ENCODE data around the gene COL5A1. TPM values are rescaled to one million over a fixed set of nuclear protein-coding genes. Genes with fewer than 3 reads are reported as not detected.

COL5A1 gene
- total and polyA plus RNA-seq, 2 experiments from 2014 or later = 2.5 to 13.1 TPM

DNA sequence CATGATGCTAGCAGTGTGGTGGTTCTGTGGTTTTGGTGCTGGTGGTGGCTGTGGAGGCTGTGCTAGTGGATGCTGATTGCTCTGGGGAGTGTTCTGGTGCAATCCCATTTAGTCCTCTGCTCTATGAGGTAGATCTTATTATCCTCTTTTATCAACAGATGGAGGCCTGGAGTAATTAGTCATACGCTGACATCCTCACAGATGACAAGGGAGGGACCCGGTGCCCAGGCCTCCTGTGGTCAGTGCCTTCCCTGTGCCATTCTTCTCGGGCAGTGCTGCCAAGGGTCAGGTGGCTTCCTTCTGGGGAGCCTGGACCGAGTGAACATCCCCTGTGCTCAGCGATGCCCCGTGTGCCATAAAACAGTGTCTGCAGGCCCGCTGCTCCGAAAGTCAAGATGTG is 74.5 kb downstream of the COL5A1 start (continued):
- TF ChIP-seq, protein P1, sequence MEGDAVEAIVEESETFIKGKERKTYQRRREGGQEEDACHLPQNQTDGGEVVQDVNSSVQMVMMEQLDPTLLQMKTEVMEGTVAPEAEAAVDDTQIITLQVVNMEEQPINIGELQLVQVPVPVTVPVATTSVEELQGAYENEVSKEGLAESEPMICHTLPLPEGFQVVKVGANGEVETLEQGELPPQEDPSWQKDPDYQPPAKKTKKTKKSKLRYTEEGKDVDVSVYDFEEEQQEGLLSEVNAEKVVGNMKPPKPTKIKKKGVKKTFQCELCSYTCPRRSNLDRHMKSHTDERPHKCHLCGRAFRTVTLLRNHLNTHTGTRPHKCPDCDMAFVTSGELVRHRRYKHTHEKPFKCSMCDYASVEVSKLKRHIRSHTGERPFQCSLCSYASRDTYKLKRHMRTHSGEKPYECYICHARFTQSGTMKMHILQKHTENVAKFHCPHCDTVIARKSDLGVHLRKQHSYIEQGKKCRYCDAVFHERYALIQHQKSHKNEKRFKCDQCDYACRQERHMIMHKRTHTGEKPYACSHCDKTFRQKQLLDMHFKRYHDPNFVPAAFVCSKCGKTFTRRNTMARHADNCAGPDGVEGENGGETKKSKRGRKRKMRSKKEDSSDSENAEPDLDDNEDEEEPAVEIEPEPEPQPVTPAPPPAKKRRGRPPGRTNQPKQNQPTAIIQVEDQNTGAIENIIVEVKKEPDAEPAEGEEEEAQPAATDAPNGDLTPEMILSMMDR (conservative IDR thresholded peaks at IDR 0.05; ENCODE audit: low read depth in 2 of 2) = no peak
- no peak for TF ChIP-seq STAT1 (IDR thresholded peaks at IDR 0.05; ENCODE audit: unreplicated experiment)

DNA sequence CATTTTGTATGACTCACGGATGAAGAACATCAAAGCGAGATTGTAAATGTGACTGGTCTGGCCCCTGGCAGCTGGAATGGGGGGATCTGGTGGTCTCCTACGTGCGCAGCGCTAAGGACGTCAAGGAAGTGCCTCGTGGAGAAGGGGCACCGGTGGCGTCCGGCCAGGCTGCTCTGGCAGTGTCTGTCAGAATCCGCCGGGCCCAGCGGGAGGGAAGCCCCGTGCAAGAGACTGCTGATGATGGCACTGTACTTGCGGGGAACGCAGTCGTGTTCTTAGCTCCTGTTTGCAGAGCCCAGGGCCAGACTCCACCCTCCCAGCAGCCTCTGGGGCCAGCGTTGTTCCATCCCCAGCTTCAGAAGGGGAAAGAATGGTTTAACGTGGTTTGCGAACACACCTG is 75.5 kb downstream of the COL5A1 start:
- no peaks in the 10 kb centered on the region for H3K9me2 ChIP-seq (ENCODE audit: insufficient read depth)
- H3K4me1 ChIP-seq (ENCODE audit: insufficient read depth) = no peaks in the 10 kb centered on the region
- TF ChIP-seq CREB1 (CRISPR knock-in tag; IDR thresholded peaks at IDR 0.05; ENCODE audit: low read depth) = no peak
- TF ChIP-seq STAT1 (IDR thresholded peaks at IDR 0.05; ENCODE audit: unreplicated experiment) = no peak
- TF ChIP-seq, protein P2, sequence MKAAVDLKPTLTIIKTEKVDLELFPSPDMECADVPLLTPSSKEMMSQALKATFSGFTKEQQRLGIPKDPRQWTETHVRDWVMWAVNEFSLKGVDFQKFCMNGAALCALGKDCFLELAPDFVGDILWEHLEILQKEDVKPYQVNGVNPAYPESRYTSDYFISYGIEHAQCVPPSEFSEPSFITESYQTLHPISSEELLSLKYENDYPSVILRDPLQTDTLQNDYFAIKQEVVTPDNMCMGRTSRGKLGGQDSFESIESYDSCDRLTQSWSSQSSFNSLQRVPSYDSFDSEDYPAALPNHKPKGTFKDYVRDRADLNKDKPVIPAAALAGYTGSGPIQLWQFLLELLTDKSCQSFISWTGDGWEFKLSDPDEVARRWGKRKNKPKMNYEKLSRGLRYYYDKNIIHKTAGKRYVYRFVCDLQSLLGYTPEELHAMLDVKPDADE (IDR thresholded peaks at IDR 0.05) = no peak
- TF ChIP-seq JUNB (IDR thresholded peaks at IDR 0.05; ENCODE audit: unreplicated experiment) = no peak
- no peak for TF ChIP-seq ZNF114 (CRISPR knock-in tag; IDR thresholded peaks at IDR 0.05)
- no peak for TF ChIP-seq EZH2phosphoT487 (IDR thresholded peaks at IDR 0.05; ENCODE audit: unreplicated experiment)
- no peak for TF ChIP-seq EZH2 (IDR thresholded peaks at IDR 0.05; ENCODE audit: low read depth, unreplicated experiment)
- TF ChIP-seq ZNF331 (CRISPR knock-in tag; IDR thresholded peaks at IDR 0.05; ENCODE audit: low read depth) = no peak
- TF ChIP-seq, protein P1 (conservative IDR thresholded peaks at IDR 0.05; ENCODE audit: low read depth in 2 of 2) = no peak
- TF ChIP-seq NANOG (IDR thresholded peaks at IDR 0.05; ENCODE audit: borderline replicate concordance) = no peak
- Mint-ChIP-seq H3K4me3 (no peak overlapping the region), H3K4me1 (no peaks in the 10 kb centered on the region), H3K36me3 (ENCODE audit: low read depth) (peaks cover 15% of the 10 kb centered on the region), H3K9me3 (peaks cover 18% of the 10 kb centered on the region), H3K27ac (no peak overlapping the region), H3K27me3 (ENCODE audit: insufficient read depth, low read depth, poor library complexity) (peaks cover 2% of the 10 kb centered on the region)
- no peak for ATAC-seq
- no peaks in the 10 kb centered on the region for H3K79me2 ChIP-seq (replicated peaks; ENCODE audit: insufficient read depth)
- H3K4me3 ChIP-seq = no peak overlapping the region
- no peaks in the 10 kb centered on the region for H3F3A ChIP-seq (replicated peaks; ENCODE audit: low read depth)
- no peak overlapping the region for H3K27ac ChIP-seq (ENCODE audit: low read depth)
- H3K27me3 ChIP-seq (ENCODE audit: insufficient read depth) = no peaks in the 10 kb centered on the region
- H4K20me1 ChIP-seq (replicated peaks; ENCODE audit: insufficient read depth) = no peaks in the 10 kb centered on the region
- no peak overlapping the region for H3K4me2 ChIP-seq
- DNase-seq (ENCODE audit: low spot score) = no peak
- H3K36me3 ChIP-seq (ENCODE audit: insufficient read depth) = no peaks in the 10 kb centered on the region
- no peak overlapping the region for H2AFZ ChIP-seq

All from GM23338 (cell line).